Kidney epithelial cell (primary cell): Measurements from ENCODE around the gene RALY. TPM values are rescaled to one million over a fixed set of nuclear protein-coding genes. Genes with fewer than 3 reads are reported as not detected.

Source experiments
- DNase-seq: peaks from one replicate; pipeline ENCODE4 v3.0.0-alpha.2; 2010; ENCODE audit warnings: low read depth
- H3K27me3 ChIP-seq: 2 replicates; pipeline ENCODE4 v1.6.0; 2011; ENCODE audit warnings: low read length; ENCODE audit not compliant: control insufficient read depth, insufficient read depth
- H3K36me3 ChIP-seq: 2 replicates; pipeline ENCODE4 v1.5.1; 2011; ENCODE audit warnings: low read length; ENCODE audit not compliant: control insufficient read depth, insufficient read depth
- H3K4me3 ChIP-seq: 2 replicates; pipeline ENCODE4 v1.5.1; 2011; ENCODE audit warnings: low read depth, mild to moderate bottlenecking, control low read depth, low read length
- CTCF ChIP-seq: IDR thresholded peaks from 2 replicates; pipeline ENCODE4 v1.5.1; 2011; ENCODE audit warnings: mild to moderate bottlenecking, moderate library complexity, low read length, control low read depth, inconsistent platforms; ENCODE audit not compliant: insufficient read depth, poor library complexity, severe bottlenecking
- total RNA-seq: library from RNA; depleted of rRNA; stranded (reverse); fragments of >200 nt; gene quantifications from 2 replicates; pipeline ENCODE4 v1.2.3, GENCODE V29; 2015

The RALY gene
- total RNA-seq, 1 donor from 2014 or later = 138 TPM

GRCh38 chr20:34095825-34096224, 102.1 kb downstream of the RALY start:
- Histone ChIP-seq H3K27me3 (no peaks in the 10 kb centered on the region), H3K4me3 (no peak overlapping the region), H3K36me3 (peaks cover 4% of the 10 kb centered on the region)
- no peak for DNase-seq
- TF ChIP-seq CTCF = no peak

GRCh38 chr20:34096699-34097444, 103.2 kb downstream of the RALY start:
- H3K27me3 ChIP-seq = no peaks in the 10 kb centered on the region
- no peak for DNase-seq
- no peak overlapping the region for H3K4me3 ChIP-seq
- no peak for TF ChIP-seq CTCF
- peaks cover 4% of the 10 kb centered on the region for H3K36me3 ChIP-seq

DNA sequence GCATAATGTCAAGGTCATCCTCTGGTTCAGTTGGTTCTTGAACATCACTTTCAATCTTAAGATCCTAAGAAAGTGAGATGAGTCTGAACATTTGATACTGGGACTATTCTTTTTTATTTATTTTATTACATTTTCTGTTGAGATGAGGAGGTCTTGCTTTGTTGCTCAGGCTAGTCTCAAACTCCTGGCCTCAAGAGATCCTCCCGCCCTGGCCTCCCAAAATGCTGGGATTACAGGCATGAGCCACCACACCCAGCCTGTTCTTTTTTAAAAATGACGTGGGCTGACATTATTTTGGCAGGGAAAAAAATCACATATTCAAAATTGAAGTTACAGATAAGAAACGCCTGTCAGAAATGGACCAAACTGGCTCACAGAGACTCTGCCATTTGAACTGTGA, 104.9 kb downstream of the RALY start:
- no peak for DNase-seq
- Histone ChIP-seq H3K4me3 (no peak overlapping the region), H3K36me3 (peaks cover 4% of the 10 kb centered on the region), H3K27me3 (no peaks in the 10 kb centered on the region)
- TF ChIP-seq CTCF = no peak

DNA sequence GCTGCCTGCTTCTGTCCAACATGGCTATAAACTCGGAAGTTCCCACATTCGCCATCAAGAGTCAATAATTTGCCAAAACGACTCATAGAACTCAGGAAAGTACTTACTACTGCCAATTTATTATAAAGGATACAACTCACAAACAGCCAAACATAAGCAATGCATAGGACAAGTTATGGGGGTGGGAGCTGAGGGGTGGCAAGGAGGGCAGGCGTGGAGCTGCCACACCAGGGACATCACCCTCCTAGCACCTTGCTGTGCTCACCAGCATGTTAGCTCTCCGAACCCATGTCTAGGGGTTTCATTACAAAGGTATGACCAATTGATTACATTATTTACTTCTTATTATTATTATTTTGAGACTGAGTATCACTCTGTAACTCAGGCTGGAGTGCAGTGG, 106.0 kb downstream of the RALY start:
- H3K4me3 ChIP-seq = no peak overlapping the region
- no peak for DNase-seq
- H3K36me3 ChIP-seq = peaks cover 4% of the 10 kb centered on the region
- TF ChIP-seq CTCF = no peak
- no peaks in the 10 kb centered on the region for H3K27me3 ChIP-seq

GRCh38 chr20:34100576-34100975, 106.9 kb downstream of the RALY start:
- DNase-seq = no peak
- no peaks in the 10 kb centered on the region for H3K27me3 ChIP-seq
- H3K36me3 ChIP-seq = peaks cover 2% of the 10 kb centered on the region
- no peak overlapping the region for H3K4me3 ChIP-seq
- TF ChIP-seq CTCF = no peak

- H3K36me3 ChIP-seq = no peaks in the 10 kb centered on the region
- no peaks in the 10 kb centered on the region for H3K27me3 ChIP-seq
- no peak for DNase-seq
- no peak overlapping the region for H3K4me3 ChIP-seq
- no peak for TF ChIP-seq CTCF
Observed at GRCh38 chr20:34102342-34102741, 108.6 kb downstream of the RALY start.
